ENCODE data around the gene ZNF124. TPM values are rescaled to one million over a fixed set of nuclear protein-coding genes. Genes with fewer than 3 reads are reported as not detected.

The ZNF124 gene
- total RNA-seq, 1 experiment from 2014 or later, result 69.2 TPM

GRCh38 chr1:247113094-247113497 lies 58.7 kb downstream of the ZNF124 start:
- DNase-seq (ENCODE audit: low spot score), result peak; percentile 42

- DNase-seq (ENCODE audit: low spot score), result no peak
Observed at GRCh38 chr1:247112479-247112781, 59.4 kb downstream of the ZNF124 start.

- no peak for DNase-seq (ENCODE audit: low spot score)
Observed at GRCh38 chr1:247111700-247112478, 59.9 kb downstream of the ZNF124 start.

GRCh38 chr1:247111259-247111699 lies 60.5 kb downstream of the ZNF124 start:
- DNase-seq (ENCODE audit: low spot score), result no peak

- no peak for DNase-seq (ENCODE audit: low spot score)
Observed at GRCh38 chr1:247110627-247111258, 61.1 kb downstream of the ZNF124 start.

GRCh38 chr1:247107694-247108093 lies 64.1 kb downstream of the ZNF124 start:
- no peak for DNase-seq (ENCODE audit: low spot score)

GRCh38 chr1:247105966-247106365 lies 65.9 kb downstream of the ZNF124 start:
- DNase-seq (ENCODE audit: low spot score), result no peak

Other genes with a start within 250 kb of the ZNF124 start
- 53.6 and 63.7 TPM in 2 replicates for gene AHCTF1, start 240.1 kb downstream of the ZNF124 start, total RNA-seq (2014; rRNA removed; shearing (Covaris generic))
- 11.4 and 17.3 TPM in 2 replicates for gene ZNF695, start 164.0 kb downstream of the ZNF124 start, total RNA-seq (2014; rRNA removed; shearing (Covaris generic))
- gene ZNF670, start 93.2 kb downstream of the ZNF124 start, total RNA-seq (2014; rRNA removed; shearing (Covaris generic)), result 8.8 and 9.8 TPM in 2 replicates
- 14.9 and 22.8 TPM in 2 replicates for gene ZNF669, start 67.7 kb downstream of the ZNF124 start, total RNA-seq (2014; rRNA removed; shearing (Covaris generic))
- not detected in 2 replicates for gene VN1R5, start 84.1 kb upstream of the ZNF124 start, total RNA-seq (2014; rRNA removed; shearing (Covaris generic))
- gene ZNF496, start 159.8 kb upstream of the ZNF124 start, total RNA-seq (2014; rRNA removed; shearing (Covaris generic)), result 26.5 and 45.0 TPM in 2 replicates
- gene NLRP3, start 244.2 kb upstream of the ZNF124 start, total RNA-seq (2014; rRNA removed; shearing (Covaris generic)), result 0.24 and 0.43 TPM in 2 replicates